Endothelial cell of umbilical vein (primary cell): Measurements from ENCODE around the gene AZI2. TPM values are rescaled to one million over a fixed set of nuclear protein-coding genes. Genes with fewer than 3 reads are reported as not detected.

Source experiments
- BruUV-seq: library from RNA; stranded (reverse); fragments of 400-500 nt; replicated peaks from 2 replicates; lab custom pipeline; 2021; lab: Mats Ljungman, UMichigan
- CTCF ChIA-PET: fragments of 300-600, 350-600 bp; sonication (Branson Sonifier 250); formaldehyde crosslinking; loops from one replicate; lab custom pipeline; 2021; ENCODE audit warnings: antibody characterized with exemption, inconsistent platforms; lab: Charles Lee
- POLR2A ChIA-PET: fragments of 300-600, 350-600 bp; sonication (Branson Sonifier 250); formaldehyde crosslinking; loops from one replicate; lab custom pipeline; 2021; ENCODE audit warnings: antibody characterized with exemption, inconsistent platforms; lab: Charles Lee
- DNase-seq: peaks from one replicate; pipeline ENCODE4 v3.0.0-alpha.2; 2011; ENCODE audit warnings: low read depth, low spot score
- FAIRE-seq: peaks from 2 replicates; lab custom pipeline; 2011; peaks lifted over from hg19 to GRCh38; lab: Jason Lieb, UNC
- H2AFZ ChIP-seq: 2 replicates; pipeline ENCODE4 v1.6.0; 2012; ENCODE audit warnings: low read depth, low read length, control low read depth, inconsistent platforms
- H3K27ac ChIP-seq: 2 replicates; pipeline ENCODE4 v1.5.1; 2011; ENCODE audit warnings: low read depth, mild to moderate bottlenecking, control low read depth, low read length, moderate library complexity; ENCODE audit not compliant: insufficient read depth
- H3K27me3 ChIP-seq, 2 experiments: 2 replicates each; pipeline versions ENCODE4 v1.6.0 to v1.6.1; 2011; ENCODE audit warnings: low read length in 2 of 2, mixed read lengths in 1 of 2; ENCODE audit not compliant: control insufficient read depth in 2 of 2, insufficient read depth in 2 of 2
- H3K36me3 ChIP-seq, 2 experiments: 2 replicates in 1 of 2; 3 replicates in 1 of 2; pipeline ENCODE4 v1.5.1; 2011; ENCODE audit warnings: low read length in 2 of 2, mild to moderate bottlenecking in 1 of 2, moderate library complexity in 1 of 2; ENCODE audit not compliant: control insufficient read depth in 2 of 2, insufficient read depth in 2 of 2; ENCODE audit errors: extremely low read depth in 1 of 2
- H3K4me1 ChIP-seq: 3 replicates; pipeline ENCODE4 v1.5.1; 2011; ENCODE audit warnings: mild to moderate bottlenecking, low read length; ENCODE audit not compliant: control insufficient read depth, insufficient read depth; ENCODE audit errors: extremely low read depth
- H3K4me2 ChIP-seq: 2 replicates; pipeline ENCODE4 v1.6.1; 2011; ENCODE audit warnings: low read length, control low read depth, mixed read lengths; ENCODE audit not compliant: insufficient read depth
- H3K4me3 ChIP-seq, 3 experiments: fragments of 200-600 bp in 1 of 3; sonication (generic), shearing (Covaris generic) in 1 of 3; replicated peaks in 1 of 3; 2 replicates each; pipeline ENCODE4 v1.5.1; 2011 to 2016; ENCODE audit warnings: control low read depth in 3 of 3, low read length in 3 of 3, mild to moderate bottlenecking in 2 of 3, inconsistent platforms in 1 of 3, low read depth in 1 of 3, moderate library complexity in 1 of 3; ENCODE audit not compliant: insufficient read depth in 1 of 3
- H3K79me2 ChIP-seq: 2 replicates; pipeline ENCODE4 v1.6.0; 2012; ENCODE audit warnings: low read length, inconsistent platforms; ENCODE audit not compliant: control insufficient read depth, insufficient read depth
- H3K9ac ChIP-seq: replicated peaks from 2 replicates; pipeline ENCODE3; 2011; ENCODE audit warnings: low read length, control low read depth; ENCODE audit not compliant: insufficient read depth; ENCODE audit errors: extremely low read depth
- H3K9me1 ChIP-seq: replicated peaks from 3 replicates; pipeline ENCODE4 v1.6.0; 2011; ENCODE audit warnings: mild to moderate bottlenecking, low read length; ENCODE audit not compliant: control insufficient read depth, insufficient read depth; ENCODE audit errors: extremely low read depth
- H3K9me3 ChIP-seq: replicated peaks from 2 replicates; pipeline ENCODE4 v1.5.1; 2012; ENCODE audit warnings: low read length, inconsistent platforms; ENCODE audit not compliant: control insufficient read depth, insufficient read depth
- H4K20me1 ChIP-seq: replicated peaks from 2 replicates; pipeline ENCODE3; 2011; ENCODE audit warnings: mild to moderate bottlenecking, low read length; ENCODE audit not compliant: control insufficient read depth, insufficient read depth; ENCODE audit errors: extremely low read depth
- EZH2 ChIP-seq: IDR thresholded peaks from 2 replicates; pipeline ENCODE4 v1.6.1; 2012; ENCODE audit warnings: borderline replicate concordance, low read depth, mild to moderate bottlenecking, moderate library complexity, low read length, inconsistent platforms; ENCODE audit not compliant: severe bottlenecking
- FOS ChIP-seq: IDR thresholded peaks from 2 replicates; pipeline ENCODE4 v1.6.1; 2011; ENCODE audit warnings: mild to moderate bottlenecking, low read length, moderate library complexity, borderline replicate concordance; ENCODE audit not compliant: insufficient read depth
- GATA2 ChIP-seq: IDR thresholded peaks from 2 replicates; pipeline ENCODE4 v1.7.0; 2011; ENCODE audit warnings: low read depth, mild to moderate bottlenecking, moderate library complexity, mixed read lengths, low read length; ENCODE audit not compliant: insufficient read length, insufficient read depth
- JUN ChIP-seq: IDR thresholded peaks from 2 replicates; pipeline ENCODE4 v1.6.1; 2011; ENCODE audit warnings: borderline replicate concordance, low read depth; ENCODE audit not compliant: insufficient read length, insufficient read depth
- MYC ChIP-seq: IDR thresholded peaks from one replicate; pipeline ENCODE4 v1.6.1; 2011; ENCODE audit warnings: mild to moderate bottlenecking, low read depth, low read length
- POLR2A ChIP-seq: IDR thresholded peaks from 2 replicates; pipeline ENCODE4 v1.6.1; 2012; ENCODE audit warnings: low read depth, mild to moderate bottlenecking, control low read depth, low read length
- POLR2AphosphoS5 ChIP-seq: IDR thresholded peaks from 2 replicates; pipeline ENCODE4 v1.6.1; 2012; ENCODE audit warnings: low read depth, mild to moderate bottlenecking, control low read depth, low read length, moderate library complexity; ENCODE audit not compliant: insufficient read depth
- dilution Hi-C: fragments of 300-500 bp; cut with MboI; formaldehyde crosslinking; loops from one replicate; pipeline ENCODE4 v1.15.0; 2019; ENCODE audit warnings: low sequenced_read_pairs; ENCODE audit not compliant: extremely low pct_ligation_motif_present
- intact Hi-C: fragments of 100-400 bp; cut with micrococcal nuclease; formaldehyde crosslinking; loops from one replicate; pipeline ENCODE4 v1.10.0; 2022
- polyA plus RNA-seq, 4 experiments: library from polyadenylated mRNA; depleted of rRNA in 3 of 4; stranded (reverse) in 3 of 4; unstranded in 1 of 4; fragments of >200 nt; gene quantifications; 2 replicates each; pipeline versions ENCODE4 v1.2.1 to v1.2.3, GENCODE V29; 2011 to 2012; ENCODE audit warnings: missing spikeins in 1 of 4
- total RNA-seq: library from RNA; stranded (reverse); gene quantifications from 2 replicates; pipeline ENCODE4 v1.2.3, GENCODE V29; 2021
- TF ChIP-seq, protein P1 (sequence below): IDR thresholded peaks from 2 replicates; pipeline ENCODE4 v1.6.1; 2011; ENCODE audit not compliant: insufficient read depth, insufficient read length
- TF ChIP-seq, protein P2 (sequence below), 2 donors: IDR thresholded peaks; 1 replicate in 1 of 2; 2 replicates in 1 of 2; pipeline ENCODE4 v1.5.1; 2011; ENCODE audit warnings: low read length in 2 of 2, mild to moderate bottlenecking in 2 of 2, moderate library complexity in 2 of 2, control low read depth in 1 of 2, inconsistent platforms in 1 of 2, low read depth in 1 of 2; ENCODE audit not compliant: insufficient read depth in 1 of 2; ENCODE audit errors: extremely low read depth in 1 of 2

The AZI2 gene
- total and polyA plus RNA-seq, 2 donors (not counting 3 experiments of a cell fraction or from before 2014, with no cell fraction given): 17.4 to 39.5 TPM

DNA sequence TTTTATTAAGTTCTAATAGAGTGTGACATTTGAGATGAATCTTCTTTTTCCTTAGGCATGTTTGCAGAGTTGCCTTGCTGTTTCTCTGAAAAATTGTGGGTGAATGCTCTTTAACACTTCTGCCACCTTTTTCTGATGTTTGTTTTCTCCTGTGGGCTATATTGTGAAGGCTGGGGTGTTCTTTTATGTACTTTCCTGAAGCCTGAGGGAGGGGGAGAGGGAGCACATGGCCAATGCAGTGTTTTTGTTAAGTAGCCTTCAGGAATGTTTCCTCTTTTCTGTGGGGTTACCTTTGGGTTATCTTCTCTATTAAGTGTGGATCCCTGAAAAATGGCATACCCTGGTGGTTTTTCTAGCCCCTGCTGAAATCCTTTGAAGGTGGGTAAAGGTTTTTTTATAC lies 57.0 kb downstream of the AZI2 start:
- BruUV-seq: no TSS peak
- Histone ChIP-seq H3K27me3 (no peaks in the 10 kb centered on the region), H2AFZ (no peak overlapping the region), H3K79me2 (no peaks in the 10 kb centered on the region), H3K9me3 (no peaks in the 10 kb centered on the region), H3K27ac (no peak overlapping the region), H3K4me2 (no peak overlapping the region), H3K36me3 (no peaks in the 10 kb centered on the region), H3K9me1 (no peaks in the 10 kb centered on the region), H3K4me3 (no peak overlapping the region), H3K4me1 (peaks cover 5% of the 10 kb centered on the region), H4K20me1 (no peaks in the 10 kb centered on the region), H3K9ac (no peak overlapping the region)
- ChIA-PET CTCF (no interaction called here), POLR2A (no interaction called here)
- intact Hi-C loops (no loop called here), dilution Hi-C loops (no loop called here)
- FAIRE-seq: no peak
- TF ChIP-seq, protein P1, sequence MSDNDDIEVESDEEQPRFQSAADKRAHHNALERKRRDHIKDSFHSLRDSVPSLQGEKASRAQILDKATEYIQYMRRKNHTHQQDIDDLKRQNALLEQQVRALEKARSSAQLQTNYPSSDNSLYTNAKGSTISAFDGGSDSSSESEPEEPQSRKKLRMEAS: no peak
- TF ChIP-seq POLR2AphosphoS5 (no peak), MYC (no peak), JUN (no peak), EZH2 (no peak), FOS (no peak), GATA2 (no peak), POLR2A (no peak)
- TF ChIP-seq, protein P2, sequence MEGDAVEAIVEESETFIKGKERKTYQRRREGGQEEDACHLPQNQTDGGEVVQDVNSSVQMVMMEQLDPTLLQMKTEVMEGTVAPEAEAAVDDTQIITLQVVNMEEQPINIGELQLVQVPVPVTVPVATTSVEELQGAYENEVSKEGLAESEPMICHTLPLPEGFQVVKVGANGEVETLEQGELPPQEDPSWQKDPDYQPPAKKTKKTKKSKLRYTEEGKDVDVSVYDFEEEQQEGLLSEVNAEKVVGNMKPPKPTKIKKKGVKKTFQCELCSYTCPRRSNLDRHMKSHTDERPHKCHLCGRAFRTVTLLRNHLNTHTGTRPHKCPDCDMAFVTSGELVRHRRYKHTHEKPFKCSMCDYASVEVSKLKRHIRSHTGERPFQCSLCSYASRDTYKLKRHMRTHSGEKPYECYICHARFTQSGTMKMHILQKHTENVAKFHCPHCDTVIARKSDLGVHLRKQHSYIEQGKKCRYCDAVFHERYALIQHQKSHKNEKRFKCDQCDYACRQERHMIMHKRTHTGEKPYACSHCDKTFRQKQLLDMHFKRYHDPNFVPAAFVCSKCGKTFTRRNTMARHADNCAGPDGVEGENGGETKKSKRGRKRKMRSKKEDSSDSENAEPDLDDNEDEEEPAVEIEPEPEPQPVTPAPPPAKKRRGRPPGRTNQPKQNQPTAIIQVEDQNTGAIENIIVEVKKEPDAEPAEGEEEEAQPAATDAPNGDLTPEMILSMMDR (IDR thresholded peaks at IDR 0.05; ENCODE audit: extremely low read depth in 1 of 2, insufficient read depth in 1 of 2, low read depth in 1 of 2, low read length in 2 of 2): no peak
- DNase-seq: no peak
